ENCODE measurements around the gene KRT83.
"Not testable (repeated sequence)": the region's sequence is repeated elsewhere in the genome, so short reads cannot be mapped to it uniquely, and the experiment has no call there.

DNA sequence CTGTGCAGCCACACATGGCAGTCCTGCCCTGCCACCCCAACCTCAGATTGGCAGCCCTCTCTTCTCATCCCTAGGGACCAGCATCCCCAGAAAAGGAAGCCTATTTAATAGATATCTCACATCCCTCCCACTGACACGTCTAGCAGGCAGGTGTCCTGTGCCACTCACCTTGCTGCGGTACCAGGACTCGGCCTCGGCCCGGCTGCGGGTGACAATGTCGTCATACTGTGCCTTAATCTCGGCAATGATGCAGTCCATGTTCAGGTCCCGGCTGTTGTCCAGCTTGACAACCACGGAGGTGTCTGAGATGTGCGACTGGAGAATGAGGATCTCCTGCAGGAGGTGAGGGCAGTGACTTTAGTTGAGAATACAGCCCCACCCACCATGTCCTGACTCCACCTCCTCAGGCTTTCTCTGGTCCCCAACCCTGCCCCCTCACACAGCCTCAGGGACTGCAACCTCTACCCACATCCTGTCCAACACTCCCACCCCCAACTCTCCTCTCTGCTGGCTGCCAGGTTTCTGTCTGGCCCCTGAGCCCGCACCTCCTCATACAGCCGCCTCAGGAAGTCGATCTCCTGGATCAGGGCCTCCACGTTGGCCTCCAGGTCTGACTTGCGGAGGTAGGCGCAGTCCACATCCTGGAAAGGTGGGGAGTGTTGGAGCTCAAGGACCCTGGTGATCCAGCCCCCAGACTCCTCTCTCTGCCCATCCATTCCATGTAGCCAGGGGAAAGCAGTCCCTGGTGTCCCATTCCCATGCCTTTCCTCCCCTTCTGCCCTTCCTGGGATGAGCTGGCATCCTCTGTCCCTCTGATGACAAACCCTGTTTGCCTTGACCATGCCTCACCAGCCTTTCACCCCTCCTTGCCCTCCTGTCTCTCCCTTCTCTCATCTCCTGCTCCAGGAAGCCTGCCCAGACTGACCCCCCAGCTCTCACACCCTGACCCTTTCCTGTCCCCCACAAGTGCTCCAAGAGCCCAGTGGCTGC is 33.1 kb downstream of the KRT83 start:
- TF ChIP-seq, protein P1, sequence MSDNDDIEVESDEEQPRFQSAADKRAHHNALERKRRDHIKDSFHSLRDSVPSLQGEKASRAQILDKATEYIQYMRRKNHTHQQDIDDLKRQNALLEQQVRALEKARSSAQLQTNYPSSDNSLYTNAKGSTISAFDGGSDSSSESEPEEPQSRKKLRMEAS (IDR thresholded peaks at IDR 0.05; ENCODE audit: low read depth, low read length): not testable (repeated sequence)
- TF ChIP-seq SIX5 (IDR thresholded peaks at IDR 0.05; ENCODE audit: low read depth, low read length, severe bottlenecking): not testable (repeated sequence)

All from GM12878 (cell line).